Mucosa of descending colon (tissue), 3 donors: ENCODE results near the gene CDC25C. TPM values are rescaled to one million over a fixed set of nuclear protein-coding genes. Genes with fewer than 3 reads are reported as not detected.

ENCODE experiments used
- ATAC-seq: fragments of 200-7000 bp; cut with Tn5 transposase; one replicate; pipeline ENCODE4 v1.9.1; 2020; ENCODE audit warnings: mild to moderate bottlenecking, moderate library complexity
- DNase-seq, 3 donors: peaks; one replicate each; pipeline ENCODE4 v3.0.0-alpha.2; 2020
- H3K36me3 ChIP-seq: fragments of 200-600 bp; one replicate; pipeline ENCODE4 v1.8.0; 2021; ENCODE audit warnings: low read depth, mild to moderate bottlenecking
- H3K4me1 ChIP-seq: fragments of 200-600 bp; one replicate; pipeline ENCODE4 v1.8.0; 2021; ENCODE audit warnings: low read depth, mild to moderate bottlenecking
- H3K4me3 ChIP-seq: fragments of 200-600 bp; one replicate; pipeline ENCODE4 v1.8.0; 2021; ENCODE audit warnings: mild to moderate bottlenecking
- H3K9me3 ChIP-seq: fragments of 200-600 bp; one replicate; pipeline ENCODE4 v1.8.0; 2021; ENCODE audit warnings: mild to moderate bottlenecking
- CTCF ChIP-seq: fragments of 200-600 bp; IDR thresholded peaks from one replicate; pipeline ENCODE4 v1.8.0; 2022; ENCODE audit warnings: antibody characterized with exemption, mild to moderate bottlenecking
- intact Hi-C, 2 donors: fragments of 100-400 bp; cut with DNase I in 1 of 2; cut with micrococcal nuclease in 1 of 2; formaldehyde crosslinking; loops; one replicate each; pipeline versions ENCODE4 v1.11.0 to v1.11.1; 2022; cut with DNase I, micrococcal nuclease
- total RNA-seq, 3 donors: library from RNA; stranded (reverse); fragmentation: NEBNext Ultra II Directional in 2 of 3; extraction: Animal tissue kit (Norgen Biotek cat#: 25700) in 2 of 3; gene quantifications; one replicate each; pipeline versions ENCODE4 v1.2.1 to v1.2.4, GENCODE V29; 2021 to 2023
- donor health status: DM: no; HTN: no; CAD: no; lungs with moderate emphysema.
- donor health status: DM: no; HTN: no; CAD: no.
- donor health status: DM: no; HTN: yes; CAD: no.

The CDC25C gene
- total RNA-seq, 3 donors from 2014 or later = 0.79 to 4.1 (median 1.3) TPM

GRCh38 chr5:138369706-138370105, 38.1 kb upstream of the CDC25C start:
- H3K9me3 ChIP-seq = no peaks in the 10 kb centered on the region
- H3K36me3 ChIP-seq = no peaks in the 10 kb centered on the region
- no peak for DNase-seq
- intact Hi-C loops = no loop called here
- ATAC-seq = peak; percentile 43
- H3K4me3 ChIP-seq = no peak overlapping the region
- no peak for TF ChIP-seq CTCF
- H3K4me1 ChIP-seq = peaks cover 8% of the 10 kb centered on the region

GRCh38 chr5:138369261-138369660, 37.7 kb upstream of the CDC25C start:
- ATAC-seq = peak; percentile 25

GRCh38 chr5:138366632-138367382, 35.2 kb upstream of the CDC25C start:
- no peaks in the 10 kb centered on the region for H3K36me3 ChIP-seq
- H3K9me3 ChIP-seq = no peaks in the 10 kb centered on the region
- H3K4me1 ChIP-seq = peaks cover 8% of the 10 kb centered on the region
- intact Hi-C loops = no loop called here
- ATAC-seq (no peak), DNase-seq (no peak)
- no peak overlapping the region for H3K4me3 ChIP-seq
- TF ChIP-seq CTCF = no peak

More at GRCh38 chr5:138369261-138369660, 37.7 kb upstream of the CDC25C start:
- Histone ChIP-seq H3K4me3 (no peak overlapping the region), H3K36me3 (no peaks in the 10 kb centered on the region), H3K9me3 (no peaks in the 10 kb centered on the region), H3K4me1 (peaks cover 8% of the 10 kb centered on the region)
- intact Hi-C loops = no loop called here
- no peak for DNase-seq
- TF ChIP-seq CTCF = no peak

GRCh38 chr5:138364576-138364975, 33.0 kb upstream of the CDC25C start:
- no peaks in the 10 kb centered on the region for H3K36me3 ChIP-seq
- ATAC-seq = no peak
- intact Hi-C loops = no loop called here
- H3K9me3 ChIP-seq = no peaks in the 10 kb centered on the region
- DNase-seq = no peak
- H3K4me3 ChIP-seq = no peak overlapping the region
- no peak for TF ChIP-seq CTCF
- H3K4me1 ChIP-seq = peaks cover 8% of the 10 kb centered on the region

GRCh38 chr5:138360941-138361452, 29.4 kb upstream of the CDC25C start:
- intact Hi-C loops = no loop called here
- no peak overlapping the region for H3K4me3 ChIP-seq
- no peak for TF ChIP-seq CTCF
- DNase-seq (no peak), ATAC-seq (no peak)
- peaks cover 2% of the 10 kb centered on the region for H3K4me1 ChIP-seq
- H3K9me3 ChIP-seq = no peaks in the 10 kb centered on the region
- no peaks in the 10 kb centered on the region for H3K36me3 ChIP-seq
